Midbrain (tissue), 1 donor: ENCODE results near the gene C9orf152.
"Not testable (repeated sequence)": the region's sequence is repeated elsewhere in the genome, so short reads cannot be mapped to it uniquely, and the experiment has no call there.

ENCODE experiments used
- DNase-seq: peaks from one replicate; lab custom pipeline; 2025; lab: John Stamatoyannopoulos, UW

Gene C9orf152

GRCh38 chr9:110214586-110215355, 6.8 kb upstream of the C9orf152 start:
- no peak for DNase-seq

DNA sequence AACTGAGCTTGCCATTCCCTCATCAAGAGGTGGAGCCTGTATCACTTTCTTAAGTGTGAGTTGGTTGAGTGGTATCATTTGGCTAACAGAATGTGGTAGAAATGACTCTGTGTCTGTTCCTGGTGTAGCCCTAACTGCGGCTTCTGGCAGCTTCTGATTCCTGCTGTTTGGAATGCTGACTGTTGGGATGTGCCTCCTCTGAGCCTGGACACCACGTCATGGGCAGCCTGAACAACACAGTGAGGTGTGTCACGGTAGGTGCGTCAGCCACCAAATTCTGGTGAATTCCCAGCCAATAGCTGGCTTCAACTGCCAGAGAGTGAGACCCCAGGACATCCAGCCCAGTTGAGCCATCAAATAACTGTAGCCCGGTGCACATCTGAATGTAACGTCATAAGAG, 6.1 kb upstream of the C9orf152 start:
- no peak for DNase-seq

DNA sequence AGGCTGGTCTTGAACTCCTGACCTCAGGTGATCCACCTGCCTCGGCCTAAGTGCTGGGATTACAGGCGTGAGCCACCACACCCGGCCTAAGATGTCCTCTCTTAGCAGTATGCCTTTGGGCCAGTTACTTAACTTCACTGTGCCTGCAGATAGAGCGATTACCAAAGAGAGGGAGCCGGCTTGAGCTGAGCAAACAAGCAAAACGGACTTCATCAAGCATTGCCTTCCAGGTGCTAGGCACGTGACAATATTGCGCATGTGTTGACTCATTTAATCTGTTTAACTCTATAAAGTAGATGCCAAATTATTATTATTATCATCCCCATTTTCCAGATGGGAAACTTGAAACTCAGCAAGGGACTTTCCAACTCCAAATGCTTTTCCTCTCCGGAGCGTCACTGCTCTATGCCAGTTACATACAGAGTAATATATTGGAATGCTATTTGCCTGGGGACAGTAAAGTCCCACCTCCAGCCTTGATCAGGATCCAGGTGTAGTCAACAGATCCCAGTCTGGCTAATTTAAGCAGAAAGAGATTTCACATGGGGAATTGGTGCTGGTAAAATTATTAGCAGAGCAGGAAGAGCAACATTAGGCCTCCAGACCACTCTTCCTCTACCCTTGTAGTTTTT, 5.6 kb upstream of the C9orf152 start:
- no peak for DNase-seq

DNA sequence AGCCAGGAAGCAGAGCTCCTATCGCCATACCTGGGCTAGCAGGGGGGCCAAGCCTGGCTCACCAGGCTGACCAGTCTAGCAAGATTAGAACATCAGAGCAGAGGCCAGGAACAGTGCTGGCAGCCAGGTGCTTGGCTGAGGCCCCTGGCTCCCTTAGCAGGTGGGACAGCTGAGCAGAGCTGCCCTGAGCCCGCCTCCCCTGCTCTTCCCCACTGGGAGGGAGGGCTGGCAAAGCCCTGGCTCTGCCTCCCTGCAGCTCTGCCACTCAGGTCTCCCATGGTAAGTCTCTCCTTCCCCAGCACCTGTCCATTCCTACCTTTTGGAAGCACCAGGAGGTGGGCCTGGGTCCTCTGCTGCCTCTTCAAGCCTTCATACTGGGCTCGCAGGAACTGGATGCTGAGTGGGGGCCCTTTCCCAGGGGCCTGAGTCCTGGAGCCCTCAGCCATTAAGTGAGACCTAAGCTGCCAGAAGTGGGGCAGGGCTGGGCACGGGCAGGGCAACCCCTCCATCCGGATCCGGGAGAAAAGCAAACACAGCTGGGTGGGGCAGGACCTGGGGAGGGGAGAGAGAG, 803 bp downstream of the C9orf152 start:
- no peak for DNase-seq

- DNase-seq, result no peak
Observed at GRCh38 chr9:110206389-110206788, 1.6 kb downstream of the C9orf152 start.

DNA sequence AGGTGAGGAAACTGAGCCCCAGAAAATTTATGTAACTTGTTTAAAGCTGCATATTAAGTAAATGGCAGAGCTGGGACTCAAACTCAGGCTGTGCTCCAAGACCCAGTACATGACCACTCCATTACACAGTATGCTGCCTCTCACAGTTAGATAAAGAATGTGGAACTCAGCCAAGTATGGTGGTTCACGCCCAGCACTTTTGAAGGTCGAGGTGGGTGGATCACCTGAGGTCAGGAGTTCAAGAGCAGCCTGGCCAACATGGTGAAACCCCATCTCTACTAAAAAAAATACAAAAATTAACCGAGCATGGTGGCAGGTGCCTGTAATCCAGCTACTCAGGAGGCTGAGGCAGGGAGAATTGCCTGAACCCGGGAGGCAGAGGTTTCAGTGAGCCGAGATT, 2.3 kb downstream of the C9orf152 start:
- not testable (repeated sequence) for DNase-seq

DNA sequence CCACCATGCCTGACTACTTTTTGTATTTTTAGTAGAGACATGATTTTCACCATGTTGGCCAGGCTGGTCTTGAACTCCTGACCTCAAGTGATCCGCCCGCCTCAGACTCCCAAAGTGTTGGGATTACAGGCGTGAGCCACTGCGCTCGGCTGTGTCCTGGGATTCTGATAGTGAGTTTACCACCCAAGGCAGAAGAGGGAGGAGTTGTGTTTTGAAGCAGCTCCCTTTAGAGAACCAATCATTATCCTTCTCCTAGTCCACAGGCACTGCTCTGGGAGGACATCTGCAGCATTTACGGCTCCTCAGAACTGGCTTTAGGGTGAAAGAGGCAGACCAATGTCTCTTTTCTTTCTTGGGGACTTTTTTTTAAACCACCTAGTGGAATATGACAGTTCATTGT, 5.7 kb downstream of the C9orf152 start:
- no peak for DNase-seq

DNA sequence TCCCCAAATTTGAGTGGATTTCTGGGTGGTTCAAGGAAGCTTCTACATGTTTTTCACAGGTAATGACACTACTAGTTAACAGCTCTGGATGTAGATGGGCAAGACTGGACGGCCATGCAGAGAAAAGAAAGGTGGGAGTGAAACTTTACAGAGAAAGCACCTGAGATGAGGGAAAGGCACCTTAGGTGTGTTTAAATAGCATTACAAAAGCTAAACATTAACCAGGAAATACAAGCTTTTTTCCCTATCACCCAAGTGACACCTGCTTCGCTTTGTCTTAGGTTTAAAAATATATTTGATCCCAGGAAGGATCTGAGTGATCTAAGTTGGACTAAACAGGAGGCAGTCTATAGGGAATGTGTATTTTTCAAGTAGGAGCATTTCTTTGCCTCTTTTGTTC, 8.3 kb downstream of the C9orf152 start:
- DNase-seq, result no peak

DNA sequence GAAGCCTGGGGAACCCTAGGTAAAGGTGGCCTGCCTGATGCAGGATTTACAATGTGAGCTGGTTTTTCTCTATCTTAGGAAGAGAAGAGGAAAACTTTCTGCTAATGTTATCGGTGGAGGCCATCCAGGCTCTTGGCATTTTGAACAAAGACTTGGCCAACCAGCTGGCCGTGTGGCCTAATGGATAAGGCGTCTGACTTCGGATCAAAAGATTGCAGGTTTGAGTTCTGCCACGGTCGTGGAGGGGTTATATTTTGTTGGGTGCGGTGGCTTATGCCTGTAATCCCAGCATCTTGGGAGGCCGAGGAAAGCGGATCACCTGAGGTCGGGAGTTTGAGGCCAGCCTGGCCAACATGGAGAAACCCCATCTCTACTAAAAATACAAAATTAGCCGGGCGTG, 9.6 kb downstream of the C9orf152 start:
- no peak for DNase-seq

- DNase-seq, result no peak
Observed at GRCh38 chr9:110197330-110198187, 10.4 kb downstream of the C9orf152 start.

DNA sequence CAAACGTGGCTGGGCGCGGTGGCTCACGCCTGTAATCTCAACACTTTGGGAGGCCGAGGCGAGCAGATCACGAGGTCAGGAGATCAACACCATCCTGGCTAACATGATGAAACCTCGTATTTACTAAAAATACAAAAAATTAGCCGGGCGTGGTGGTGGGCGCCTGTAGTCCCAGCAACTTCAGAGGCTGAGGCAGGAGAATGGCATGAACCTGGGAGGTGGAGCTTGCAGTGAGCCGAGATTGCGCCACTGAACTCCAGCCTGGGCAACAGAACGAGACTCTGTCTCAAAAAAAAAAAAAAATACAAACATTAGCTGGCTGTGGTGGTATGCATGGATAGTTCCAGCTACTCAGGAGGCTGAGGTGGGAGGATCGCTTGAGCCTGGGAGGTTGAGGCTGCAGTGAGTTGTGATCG, 11.9 kb downstream of the C9orf152 start:
- DNase-seq, result not testable (repeated sequence)

DNA sequence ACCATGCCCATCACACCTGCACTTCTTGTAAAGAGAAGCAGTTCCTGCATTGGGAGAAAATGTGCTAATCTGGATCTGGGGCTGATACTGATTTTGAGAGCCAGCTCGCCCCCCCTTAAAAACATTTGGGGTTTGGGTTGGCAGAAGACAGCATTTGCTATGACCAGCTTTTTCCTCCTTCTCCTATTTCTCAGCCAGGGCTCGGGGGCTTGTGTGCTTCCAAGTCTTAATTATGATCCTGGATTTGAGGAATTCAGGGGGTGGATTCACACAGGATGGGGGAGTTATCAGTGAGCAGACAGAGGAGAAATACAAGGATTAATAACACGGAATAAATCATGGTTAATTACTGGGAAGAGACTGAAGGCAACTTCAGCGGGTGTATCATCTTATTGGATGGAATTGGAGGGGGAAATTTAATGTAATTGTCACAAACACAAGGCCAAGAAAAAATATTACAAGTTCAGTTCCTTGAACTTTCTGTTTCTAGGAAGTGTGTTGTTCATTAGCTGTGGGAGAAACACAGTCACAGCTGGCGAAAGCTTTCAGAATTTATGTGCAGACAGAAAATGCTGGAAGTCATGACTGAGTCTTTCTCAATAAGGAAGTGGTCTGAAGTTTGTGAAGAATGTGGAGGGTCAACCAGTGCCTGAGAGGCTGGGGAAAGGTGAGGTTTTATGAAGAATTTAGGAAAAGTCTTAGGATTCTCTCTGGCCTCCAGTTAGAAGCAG, 15.3 kb downstream of the C9orf152 start:
- DNase-seq, result no peak

DNA sequence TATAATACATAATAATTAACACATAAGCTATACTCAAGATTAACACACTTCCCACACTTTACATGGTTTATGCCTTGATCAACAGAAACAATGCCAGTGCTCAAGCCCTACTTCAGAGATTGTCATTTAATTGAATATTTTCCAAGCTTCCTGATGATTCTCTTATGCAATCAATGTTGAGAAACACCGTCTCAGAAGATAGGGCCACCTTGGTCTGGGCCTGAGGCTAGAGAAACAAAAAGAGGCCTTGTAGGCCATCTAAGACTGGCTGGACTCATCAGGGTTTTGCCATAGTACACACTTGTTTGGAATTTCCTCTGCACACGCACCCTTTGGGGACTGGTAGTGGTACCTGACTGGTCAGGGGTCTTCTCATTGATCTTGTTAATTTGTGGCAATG, 16.3 kb downstream of the C9orf152 start:
- no peak for DNase-seq

DNA sequence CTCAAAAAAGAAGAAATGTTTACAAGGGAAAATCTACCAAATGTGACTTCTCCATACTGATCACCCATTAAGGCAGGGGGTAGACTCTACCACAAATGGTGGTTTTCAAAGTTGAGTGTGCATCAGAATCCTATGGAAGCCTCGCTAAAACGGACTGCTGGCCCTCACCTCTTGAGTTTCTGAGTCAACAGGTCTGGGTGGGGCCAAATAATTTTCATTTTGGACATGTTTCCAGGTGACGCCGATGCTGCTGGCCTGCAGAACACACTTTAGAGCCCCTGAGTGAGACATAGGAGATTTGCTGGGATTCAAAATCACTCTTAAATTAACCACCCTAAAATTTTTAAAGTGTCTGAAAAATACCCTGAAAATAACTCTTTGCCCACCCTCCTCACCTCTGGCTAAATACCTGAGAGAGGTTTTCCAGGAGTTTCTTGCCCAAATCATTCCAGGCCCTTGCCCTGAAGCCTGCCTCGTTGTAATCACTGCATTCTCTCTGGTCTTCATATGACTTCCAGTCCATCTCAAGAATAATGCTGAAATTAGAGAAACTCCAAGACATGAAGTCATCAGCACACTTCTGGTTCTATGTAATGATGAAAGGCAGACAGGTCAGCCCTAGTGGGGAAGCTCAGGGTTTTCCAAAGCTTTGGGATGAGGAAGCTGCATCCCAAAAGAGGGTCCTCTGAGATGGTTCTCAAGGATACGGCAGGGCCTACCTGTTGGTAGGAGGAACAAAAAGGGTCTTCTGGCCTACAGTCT, 18.2 kb downstream of the C9orf152 start:
- DNase-seq, result no peak

GRCh38 chr9:110188991-110189390, 19.0 kb downstream of the C9orf152 start:
- DNase-seq, result peak; percentile 47

DNA sequence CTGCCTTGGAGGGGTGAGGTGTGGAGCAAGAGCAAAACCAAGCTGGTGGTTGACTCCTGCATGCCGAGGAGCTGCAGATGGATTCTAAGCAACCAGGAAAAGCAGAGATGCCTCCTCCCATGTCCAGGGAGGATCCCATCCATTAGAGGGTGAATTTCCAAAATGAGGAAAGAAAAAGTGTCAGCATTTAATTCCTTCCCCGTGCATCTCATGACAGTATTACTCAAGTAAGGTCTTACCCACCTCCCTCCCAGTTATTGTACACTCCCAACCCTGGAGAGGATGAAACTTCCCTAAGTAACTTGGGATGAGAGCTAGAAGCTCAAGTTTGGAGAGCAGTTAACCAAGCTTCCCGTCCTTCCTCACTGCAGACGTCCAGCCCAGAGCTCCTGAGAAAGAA, 19.9 kb downstream of the C9orf152 start:
- no peak for DNase-seq

DNA sequence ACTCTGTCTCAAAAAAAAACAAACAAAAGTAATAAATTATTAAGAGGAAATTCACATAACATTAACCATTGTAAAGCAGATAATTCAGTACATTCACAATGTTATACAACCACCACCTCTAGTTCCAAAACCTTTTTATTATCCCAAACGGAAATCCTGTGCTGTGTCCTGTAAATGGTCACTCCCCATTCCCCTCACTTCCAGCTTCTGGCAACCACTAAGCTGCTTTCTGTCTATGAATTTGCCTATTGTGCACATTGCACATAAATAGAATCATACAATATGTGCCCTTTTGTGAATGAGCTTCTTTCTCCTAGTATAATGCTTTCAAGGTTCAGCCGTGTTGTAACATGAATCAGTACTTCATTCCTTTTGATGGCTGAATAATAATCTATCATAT, 20.8 kb downstream of the C9orf152 start:
- DNase-seq, result peak; percentile 59

DNA sequence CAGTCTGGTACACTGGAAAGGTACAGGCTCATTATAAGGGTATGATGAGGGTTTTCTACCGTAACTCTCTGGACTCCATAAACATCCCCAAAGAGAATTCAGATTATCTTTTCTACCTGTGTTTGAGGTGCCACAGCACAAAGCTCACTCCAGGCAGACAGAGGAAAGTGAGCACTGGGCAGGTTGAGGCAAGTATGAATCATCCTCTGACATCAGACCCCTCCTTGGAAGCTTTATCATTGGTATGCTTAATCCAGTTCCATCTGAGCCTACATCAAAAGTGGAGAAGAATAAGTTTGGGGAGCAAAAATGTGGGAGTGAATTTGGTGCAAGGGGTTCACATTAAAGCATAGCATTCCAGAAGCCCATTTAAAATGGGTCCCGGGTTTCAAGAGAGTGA, 21.7 kb downstream of the C9orf152 start:
- DNase-seq, result no peak

DNA sequence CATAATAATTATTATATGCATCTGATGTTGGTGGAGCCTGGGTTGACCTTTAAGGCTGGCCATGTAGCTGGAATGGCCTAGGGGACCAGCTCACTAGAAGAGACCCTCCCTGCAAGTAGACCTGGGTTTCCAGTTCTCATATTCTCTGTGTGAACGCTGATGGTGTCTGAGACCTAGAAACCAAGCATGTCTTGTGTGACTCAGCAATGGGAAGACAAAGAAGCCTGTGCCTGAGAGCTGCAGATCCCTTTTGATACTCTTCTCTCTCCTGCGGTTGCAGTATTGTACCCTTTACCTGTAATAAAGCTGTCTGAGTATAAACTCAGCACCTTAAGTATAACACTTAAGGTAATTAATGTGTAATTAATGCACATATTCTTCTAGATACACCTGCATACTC, 22.2 kb downstream of the C9orf152 start:
- no peak for DNase-seq

DNA sequence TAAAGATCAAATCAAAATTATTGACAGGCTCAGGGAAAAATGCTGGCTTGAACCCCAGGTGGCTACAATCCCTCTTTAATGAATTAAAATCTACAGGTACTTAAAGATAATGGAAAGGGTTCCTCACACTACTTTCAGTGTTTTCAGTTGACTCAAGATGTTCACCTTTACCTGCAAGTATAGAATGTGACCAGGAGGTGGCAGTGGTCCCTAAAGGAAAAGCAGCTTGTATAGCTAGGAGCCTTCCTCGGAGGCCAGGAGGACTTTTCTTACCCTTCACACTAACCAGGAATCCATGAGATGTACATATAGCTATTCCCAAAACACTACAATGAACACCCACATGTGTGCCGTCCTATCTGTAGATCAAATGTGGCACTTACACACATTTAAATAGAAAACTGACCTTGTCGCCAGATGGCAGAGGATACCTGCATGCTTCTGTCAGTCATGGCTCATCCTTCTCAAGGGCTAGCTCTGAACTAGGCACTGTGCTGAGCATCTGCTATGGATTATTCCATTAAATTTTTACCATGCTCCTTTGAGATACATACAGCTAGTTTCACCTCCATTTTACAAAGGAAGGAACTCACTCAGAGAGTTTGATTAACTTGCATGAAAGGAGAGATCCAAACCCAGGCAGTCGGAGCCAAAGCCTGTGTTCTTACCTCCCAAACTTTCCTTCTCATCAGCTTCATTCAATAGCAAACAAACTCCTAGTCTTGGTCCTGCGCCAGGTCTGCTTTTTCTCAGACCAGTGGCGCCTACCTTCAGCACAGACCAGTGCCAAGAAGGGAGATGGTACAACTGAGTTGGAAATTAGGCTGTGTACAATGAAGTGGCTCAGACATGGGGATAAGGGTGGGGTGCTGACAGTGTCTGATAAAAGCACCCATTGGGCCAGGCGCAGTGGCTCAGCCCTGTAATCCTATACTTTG, 24.5 kb downstream of the C9orf152 start:
- peak; percentile 55 for DNase-seq
